ENCODE measurements around the gene ANO10. TPM values are rescaled to one million over a fixed set of nuclear protein-coding genes. Genes with fewer than 3 reads are reported as not detected.
"Not testable (repeated sequence)": the region's sequence is repeated elsewhere in the genome, so short reads cannot be mapped to it uniquely, and the experiment has no call there.

ANO10 gene
- total and polyA plus RNA-seq, 10 donors = 2.6 to 21.7 (median 16.6) TPM

DNA sequence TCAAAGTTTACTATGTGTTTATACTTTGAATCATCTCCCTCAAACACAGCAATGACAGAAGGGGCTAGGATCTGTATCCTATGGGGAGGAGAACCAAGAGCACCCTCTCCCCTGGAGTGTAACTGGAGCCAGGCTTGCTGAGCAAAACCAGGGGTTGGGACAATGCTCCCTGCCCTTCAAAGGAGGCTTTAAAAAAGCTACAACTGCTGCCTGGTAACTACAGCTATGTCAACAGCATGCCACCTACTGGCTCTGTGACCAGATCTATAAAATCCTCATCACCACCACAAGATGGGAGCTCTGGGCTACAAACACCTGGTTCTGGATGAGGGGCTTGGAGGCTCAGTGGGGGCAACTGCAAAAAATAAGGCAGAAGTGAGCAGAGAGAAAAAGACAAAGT is 61.9 kb downstream of the ANO10 start:
- TF ChIP-seq, protein P1, sequence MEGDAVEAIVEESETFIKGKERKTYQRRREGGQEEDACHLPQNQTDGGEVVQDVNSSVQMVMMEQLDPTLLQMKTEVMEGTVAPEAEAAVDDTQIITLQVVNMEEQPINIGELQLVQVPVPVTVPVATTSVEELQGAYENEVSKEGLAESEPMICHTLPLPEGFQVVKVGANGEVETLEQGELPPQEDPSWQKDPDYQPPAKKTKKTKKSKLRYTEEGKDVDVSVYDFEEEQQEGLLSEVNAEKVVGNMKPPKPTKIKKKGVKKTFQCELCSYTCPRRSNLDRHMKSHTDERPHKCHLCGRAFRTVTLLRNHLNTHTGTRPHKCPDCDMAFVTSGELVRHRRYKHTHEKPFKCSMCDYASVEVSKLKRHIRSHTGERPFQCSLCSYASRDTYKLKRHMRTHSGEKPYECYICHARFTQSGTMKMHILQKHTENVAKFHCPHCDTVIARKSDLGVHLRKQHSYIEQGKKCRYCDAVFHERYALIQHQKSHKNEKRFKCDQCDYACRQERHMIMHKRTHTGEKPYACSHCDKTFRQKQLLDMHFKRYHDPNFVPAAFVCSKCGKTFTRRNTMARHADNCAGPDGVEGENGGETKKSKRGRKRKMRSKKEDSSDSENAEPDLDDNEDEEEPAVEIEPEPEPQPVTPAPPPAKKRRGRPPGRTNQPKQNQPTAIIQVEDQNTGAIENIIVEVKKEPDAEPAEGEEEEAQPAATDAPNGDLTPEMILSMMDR (IDR thresholded peaks at IDR 0.05 in 8 of 11, conservative IDR thresholded peaks at IDR 0.05 in 3 of 11) = no peak
- TF ChIP-seq POLR2A (IDR thresholded peaks at IDR 0.05) = no peak
- TF ChIP-seq POLR2AphosphoS5 (IDR thresholded peaks at IDR 0.05) = no peak
- H3K4me1 ChIP-seq = no peaks in the 10 kb centered on the region
- H3K36me3 ChIP-seq = peaks cover 0 to 54% (median 5%) of the 10 kb centered on the region in 6 donors
- no peak overlapping the region for H3K4me3 ChIP-seq
- peak overlapping the region in 1 of 8 donors; percentile 44 for H3K27ac ChIP-seq
- DNase-seq = no peak
- no peaks in the 10 kb centered on the region for H3K9me3 ChIP-seq
- intact Hi-C loops (cut with DNase I; ENCODE audit: low total_unique reads) = no loop called here
- no peaks in the 10 kb centered on the region for H3K27me3 ChIP-seq (replicated peaks in 1 of 7)

DNA sequence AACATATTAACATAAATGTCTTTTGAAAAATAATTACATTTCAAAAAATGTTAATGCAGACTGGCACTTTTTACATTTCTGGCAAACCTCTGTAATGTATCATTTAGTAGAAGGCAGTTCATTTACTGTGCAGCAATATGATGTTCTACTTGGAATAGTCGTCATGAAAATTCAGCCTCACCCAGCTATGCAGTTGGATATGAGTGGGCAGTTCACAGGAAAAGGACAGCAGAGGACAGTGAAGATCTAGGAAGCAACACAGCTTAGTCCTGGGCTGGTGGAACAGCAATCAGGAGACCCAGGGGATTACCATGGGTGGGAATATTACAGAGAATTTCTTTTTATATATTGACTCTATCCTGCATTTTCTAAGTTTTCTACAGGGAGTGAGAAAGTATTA is 63.6 kb downstream of the ANO10 start:
- WGBS, 5 donors = 83 to 93% (median 86%) methylated on average over 1 of the region's 1 CpG
- peaks cover 0 to 59% (median 7%) of the 10 kb centered on the region in 6 donors for H3K36me3 ChIP-seq
- no peaks in the 10 kb centered on the region for H3K9me3 ChIP-seq
- H3K27ac ChIP-seq = no peak overlapping the region
- no peak for DNase-seq
- H3K4me1 ChIP-seq = no peaks in the 10 kb centered on the region
- TF ChIP-seq, protein P1 (IDR thresholded peaks at IDR 0.05 in 8 of 11, conservative IDR thresholded peaks at IDR 0.05 in 3 of 11) = no peak
- TF ChIP-seq POLR2AphosphoS5 (IDR thresholded peaks at IDR 0.05) (no peak), POLR2A (IDR thresholded peaks at IDR 0.05) (no peak)
- intact Hi-C loops (cut with DNase I; ENCODE audit: low total_unique reads) = no loop called here
- no peak overlapping the region for H3K4me3 ChIP-seq
- no peaks in the 10 kb centered on the region for H3K27me3 ChIP-seq (replicated peaks in 1 of 7)

DNA sequence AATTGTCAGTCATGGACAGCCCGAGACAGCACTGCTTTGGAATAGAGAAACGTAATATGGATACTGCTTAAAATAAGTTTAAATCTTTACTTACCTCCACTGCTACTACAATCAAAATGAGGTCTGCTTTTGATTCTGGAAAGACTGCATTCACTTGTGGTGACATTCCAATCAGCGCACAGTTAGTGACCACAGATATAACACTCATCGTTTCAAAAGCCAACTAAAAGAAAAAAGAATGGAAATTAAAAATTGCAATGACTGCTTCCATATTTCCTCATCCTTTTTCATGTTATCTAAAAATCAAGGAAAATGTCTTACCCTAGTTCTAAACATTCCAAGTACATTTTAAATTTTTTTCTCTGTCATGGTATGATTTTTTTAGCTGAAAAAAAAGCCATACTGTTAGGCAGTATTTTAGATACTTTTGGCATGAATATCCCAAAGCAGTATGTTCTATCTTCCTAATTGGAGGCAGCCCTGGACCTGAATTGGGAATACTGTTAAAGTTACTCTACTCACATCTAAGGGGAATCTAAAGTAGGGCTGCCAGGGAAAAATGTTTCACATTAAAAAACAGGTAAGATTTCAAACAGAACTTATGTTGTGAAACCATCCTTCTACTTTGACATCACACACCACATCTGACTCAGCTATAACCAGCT is 72.1 kb downstream of the ANO10 start:
- WGBS, 5 donors = 66 to 93% (median 80%) methylated on average over 4 of the region's 4 CpGs
- no peaks in the 10 kb centered on the region for H3K27me3 ChIP-seq (replicated peaks in 1 of 7)
- H3K4me3 ChIP-seq = no peak overlapping the region
- peaks cover 0 to 16% (median 2%) of the 10 kb centered on the region in 6 donors for H3K36me3 ChIP-seq
- intact Hi-C loops (cut with DNase I; ENCODE audit: low total_unique reads) = no loop called here
- H3K27ac ChIP-seq = peak overlapping the region in 6 of 8 donors; percentile 1 to 66 (median 37)
- no peaks in the 10 kb centered on the region for H3K9me3 ChIP-seq
- no peak for DNase-seq
- no peak for TF ChIP-seq POLR2A (IDR thresholded peaks at IDR 0.05)
- TF ChIP-seq POLR2AphosphoS5 (IDR thresholded peaks at IDR 0.05) = no peak
- TF ChIP-seq, protein P1 (IDR thresholded peaks at IDR 0.05 in 8 of 11, conservative IDR thresholded peaks at IDR 0.05 in 3 of 11) = no peak
- peaks cover 0 to 4% (median 0%) of the 10 kb centered on the region in 6 donors for H3K4me1 ChIP-seq

DNA sequence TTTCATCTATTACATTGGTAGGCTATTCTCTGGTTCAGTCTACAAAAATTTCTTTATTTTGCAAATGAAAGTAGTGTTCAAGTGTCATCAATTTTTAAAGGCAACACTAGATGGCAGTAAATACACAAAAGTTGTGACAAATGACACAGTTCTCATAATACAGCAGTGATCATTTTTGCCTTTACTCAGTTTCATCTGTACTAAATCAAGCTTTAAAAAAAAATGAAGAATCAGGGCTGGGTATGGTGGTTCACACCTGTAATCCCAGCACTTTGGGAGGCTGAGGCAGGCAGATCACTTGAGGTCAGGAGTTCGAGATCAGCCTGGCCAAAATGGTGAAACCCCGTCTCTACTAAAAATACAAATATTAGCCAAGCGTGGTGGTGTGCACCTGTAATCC is 77.5 kb downstream of the ANO10 start:
- not testable (repeated sequence) for H3K27me3 ChIP-seq (replicated peaks in 1 of 7); H3K4me3 ChIP-seq; DNase-seq; H3K36me3 ChIP-seq; H3K4me1 ChIP-seq; H3K27ac ChIP-seq; H3K9me3 ChIP-seq
- intact Hi-C loops (cut with DNase I; ENCODE audit: low total_unique reads) = loop anchor here (5.0 kb wide), 1 partner anchor 653 kb away; no protein-coding TSS in a partner anchor
- WGBS, 5 donors = 80 to 97% (median 91%) methylated on average over 3 of the region's 3 CpGs
- TF ChIP-seq, protein P1 (IDR thresholded peaks at IDR 0.05 in 8 of 11, conservative IDR thresholded peaks at IDR 0.05 in 3 of 11) = peak in 9 of 11 experiments; percentile 29 to 69 (median 65)

Data from spleen (tissue), 11 donors.